Measurements from ENCODE around the gene MAP3K21.

The MAP3K21 gene

DNA sequence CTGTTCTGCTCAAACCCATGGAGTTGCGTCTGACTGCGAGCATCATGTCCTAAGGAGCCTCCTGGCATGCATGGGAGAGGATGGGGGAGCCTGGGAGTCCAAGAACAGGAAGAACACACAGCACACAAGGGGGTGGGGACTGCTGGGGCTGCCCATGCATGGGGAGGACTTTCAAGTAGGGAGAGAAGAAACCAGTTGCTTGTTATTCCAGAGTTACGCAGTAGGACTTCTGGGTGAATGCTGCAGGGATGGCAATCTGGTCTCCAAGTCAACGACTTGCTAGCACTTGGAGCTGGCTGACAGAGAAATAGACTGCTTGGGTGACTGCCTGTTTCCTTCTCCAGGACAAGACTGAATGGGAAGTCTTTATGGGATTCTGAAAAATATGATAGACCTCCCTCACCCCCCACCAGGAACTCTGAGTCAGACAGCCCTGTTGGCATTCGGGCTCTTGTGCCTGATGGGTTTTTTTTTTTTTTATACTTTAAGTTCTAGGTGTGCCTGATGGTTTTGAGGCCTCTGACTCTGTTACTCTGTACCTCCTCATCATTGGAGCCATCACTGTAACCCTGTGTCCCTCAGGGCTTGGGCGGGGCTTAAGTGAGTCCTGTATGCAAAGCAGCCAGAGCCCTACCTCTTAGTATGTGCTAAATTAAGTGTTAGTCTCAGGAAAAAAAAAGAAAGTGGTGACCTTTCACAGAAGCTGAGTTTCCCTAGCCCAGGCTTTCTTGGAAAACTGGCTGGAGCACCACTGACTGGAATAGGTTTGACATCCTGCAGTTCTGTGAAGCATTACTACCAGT is 30.3 kb downstream of the MAP3K21 start:
- Histone ChIP-seq H3K4me3 (ENCODE audit: low read length) (no peak overlapping the region), H3K9me3 (ENCODE audit: control insufficient read depth, insufficient read depth, low read length) (no peaks in the 10 kb centered on the region), H3K27ac (ENCODE audit: low read length) (no peak overlapping the region), H3K4me1 (ENCODE audit: control insufficient read depth, insufficient read depth, low read length) (0 out of 2 replicates have a peak, but pooled peaks cover 2% of the 10 kb centered on the region), H3K27me3 (ENCODE audit: control insufficient read depth, insufficient read depth, low read length) (no peaks in the 10 kb centered on the region), H3K36me3 (ENCODE audit: control insufficient read depth, insufficient read depth, low read length) (no peaks in the 10 kb centered on the region)
- DNase-seq (ENCODE audit: low read depth, low spot score), result no peak
- no CpG with 5 or more reads among the region's 6 CpGs for WGBS (ENCODE audit: insufficient coverage, insufficient read length)

DNA sequence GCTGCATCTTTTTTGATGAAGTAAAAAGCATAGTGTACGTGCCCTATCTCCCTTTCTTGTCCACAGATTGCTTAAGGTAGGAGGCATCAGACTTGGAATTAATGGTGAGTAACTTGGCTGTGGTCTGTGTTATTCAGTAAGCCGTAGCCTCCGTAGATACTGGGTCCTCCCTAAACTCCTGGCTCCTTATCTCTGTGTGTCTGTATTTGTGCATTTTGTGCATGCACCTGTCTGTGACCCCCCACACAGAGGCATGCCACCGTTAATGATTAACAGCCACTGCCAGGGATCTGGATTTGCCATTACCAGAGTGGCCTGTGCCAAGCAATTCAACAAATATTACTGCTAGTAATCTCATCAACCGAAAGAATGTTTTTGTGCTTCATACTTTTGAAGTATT is 31.9 kb downstream of the MAP3K21 start:
- no peak overlapping the region for H3K27ac ChIP-seq (ENCODE audit: low read length)
- H3K9me3 ChIP-seq (ENCODE audit: control insufficient read depth, insufficient read depth, low read length), result no peaks in the 10 kb centered on the region
- no peaks in the 10 kb centered on the region for H3K27me3 ChIP-seq (ENCODE audit: control insufficient read depth, insufficient read depth, low read length)
- no peak for DNase-seq (ENCODE audit: low read depth, low spot score)
- no peaks in the 10 kb centered on the region for H3K36me3 ChIP-seq (ENCODE audit: control insufficient read depth, insufficient read depth, low read length)
- H3K4me3 ChIP-seq (ENCODE audit: low read length), result no peak overlapping the region
- WGBS (ENCODE audit: insufficient coverage, insufficient read length), result no CpG with 5 or more reads among the region's 5 CpGs
- 0 out of 2 replicates have a peak, but pooled peaks cover 2% of the 10 kb centered on the region for H3K4me1 ChIP-seq (ENCODE audit: control insufficient read depth, insufficient read depth, low read length)

DNA sequence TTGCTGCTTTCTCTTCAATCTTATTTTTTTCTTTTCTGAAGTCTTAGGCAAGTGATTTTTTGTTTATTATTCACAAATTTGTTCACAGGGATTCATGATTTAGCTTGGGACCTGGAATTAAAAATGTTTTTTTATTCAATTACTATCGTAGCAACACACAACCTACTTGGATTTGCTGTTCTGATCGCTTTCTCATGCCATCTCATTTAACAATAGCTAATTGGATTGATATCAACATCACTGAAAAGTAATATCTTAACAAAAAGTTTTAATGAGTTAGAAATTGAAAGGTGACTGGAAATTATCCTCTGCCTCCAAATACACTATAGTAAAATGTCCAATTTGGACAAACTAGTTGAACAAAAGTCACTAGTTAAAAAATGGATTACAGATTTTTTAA is 32.4 kb downstream of the MAP3K21 start:
- WGBS (ENCODE audit: insufficient coverage, insufficient read length), result no CpG with 5 or more reads among the region's 2 CpGs
- Histone ChIP-seq H3K9me3 (ENCODE audit: control insufficient read depth, insufficient read depth, low read length) (no peaks in the 10 kb centered on the region), H3K4me1 (ENCODE audit: control insufficient read depth, insufficient read depth, low read length) (0 out of 2 replicates have a peak, but pooled peaks cover 2% of the 10 kb centered on the region)

DNA sequence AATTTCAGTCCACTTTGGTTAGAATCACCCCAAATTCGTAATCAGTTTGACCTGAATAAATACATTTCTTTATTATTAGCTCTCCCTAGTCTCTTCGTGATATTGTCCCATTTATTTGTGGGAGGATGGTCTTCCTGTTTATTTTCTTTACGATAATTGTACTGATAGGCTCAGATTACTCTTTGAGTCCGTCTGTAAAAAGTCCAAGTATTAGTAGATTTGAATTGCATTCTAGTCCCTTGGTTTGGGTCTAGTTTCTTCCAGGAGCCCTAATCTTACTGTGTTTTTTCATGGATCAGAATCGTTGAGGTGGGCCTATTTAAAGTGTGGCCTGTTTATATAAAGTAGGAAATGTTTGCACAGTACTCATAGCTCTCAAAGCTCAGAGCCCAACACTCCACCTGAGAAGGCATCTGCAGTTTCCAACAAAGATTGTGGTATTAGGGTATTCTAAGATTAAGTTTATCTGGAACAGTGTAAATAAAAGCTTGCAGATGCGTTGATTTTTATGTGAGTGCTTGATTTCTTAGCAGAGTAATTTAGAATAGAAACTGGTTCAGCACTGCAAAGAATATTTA is 33.1 kb downstream of the MAP3K21 start:
- Histone ChIP-seq H3K27me3 (ENCODE audit: control insufficient read depth, insufficient read depth, low read length) (no peaks in the 10 kb centered on the region), H3K4me3 (ENCODE audit: low read length) (no peak overlapping the region), H3K9me3 (ENCODE audit: control insufficient read depth, insufficient read depth, low read length) (no peaks in the 10 kb centered on the region), H3K27ac (ENCODE audit: low read length) (no peak overlapping the region), H3K36me3 (ENCODE audit: control insufficient read depth, insufficient read depth, low read length) (no peaks in the 10 kb centered on the region), H3K4me1 (ENCODE audit: control insufficient read depth, insufficient read depth, low read length) (0 out of 2 replicates have a peak, but pooled peaks cover 2% of the 10 kb centered on the region)
- no peak for DNase-seq (ENCODE audit: low read depth, low spot score)
- WGBS (ENCODE audit: insufficient coverage, insufficient read length), result no CpG with 5 or more reads among the region's 6 CpGs

More for the DNA sequence above, 32.4 kb downstream of the MAP3K21 start:
- H3K4me3 ChIP-seq (ENCODE audit: low read length), result no peak overlapping the region
- H3K27ac ChIP-seq (ENCODE audit: low read length), result no peak overlapping the region
- no peaks in the 10 kb centered on the region for H3K36me3 ChIP-seq (ENCODE audit: control insufficient read depth, insufficient read depth, low read length)
- no peaks in the 10 kb centered on the region for H3K27me3 ChIP-seq (ENCODE audit: control insufficient read depth, insufficient read depth, low read length)
- DNase-seq (ENCODE audit: low read depth, low spot score), result no peak

DNA sequence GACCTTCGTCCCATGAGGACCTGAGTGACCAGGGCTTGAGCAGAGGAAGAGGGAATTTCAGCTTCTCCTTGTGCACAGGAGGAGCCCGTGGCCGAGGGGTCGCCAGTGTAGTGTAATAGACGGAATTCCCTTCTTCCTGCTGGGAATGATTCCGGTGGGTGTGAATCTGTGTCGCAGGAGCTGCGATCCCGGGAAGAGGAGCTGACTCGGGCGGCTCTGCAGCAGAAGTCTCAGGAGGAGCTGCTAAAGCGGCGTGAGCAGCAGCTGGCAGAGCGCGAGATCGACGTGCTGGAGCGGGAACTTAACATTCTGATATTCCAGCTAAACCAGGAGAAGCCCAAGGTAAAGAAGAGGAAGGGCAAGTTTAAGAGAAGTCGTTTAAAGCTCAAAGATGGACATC is 34.4 kb downstream of the MAP3K21 start:
- WGBS (ENCODE audit: insufficient coverage, insufficient read length), result no CpG with 5 or more reads among the region's 19 CpGs
- Histone ChIP-seq H3K9me3 (ENCODE audit: control insufficient read depth, insufficient read depth, low read length) (no peaks in the 10 kb centered on the region), H3K27me3 (ENCODE audit: control insufficient read depth, insufficient read depth, low read length) (no peaks in the 10 kb centered on the region), H3K4me3 (ENCODE audit: low read length) (no peak overlapping the region), H3K27ac (ENCODE audit: low read length) (no peak overlapping the region), H3K36me3 (ENCODE audit: control insufficient read depth, insufficient read depth, low read length) (no peaks in the 10 kb centered on the region), H3K4me1 (ENCODE audit: control insufficient read depth, insufficient read depth, low read length) (0 out of 2 replicates have a peak, but pooled peaks cover 2% of the 10 kb centered on the region)
- DNase-seq (ENCODE audit: low read depth, low spot score), result no peak

DNA sequence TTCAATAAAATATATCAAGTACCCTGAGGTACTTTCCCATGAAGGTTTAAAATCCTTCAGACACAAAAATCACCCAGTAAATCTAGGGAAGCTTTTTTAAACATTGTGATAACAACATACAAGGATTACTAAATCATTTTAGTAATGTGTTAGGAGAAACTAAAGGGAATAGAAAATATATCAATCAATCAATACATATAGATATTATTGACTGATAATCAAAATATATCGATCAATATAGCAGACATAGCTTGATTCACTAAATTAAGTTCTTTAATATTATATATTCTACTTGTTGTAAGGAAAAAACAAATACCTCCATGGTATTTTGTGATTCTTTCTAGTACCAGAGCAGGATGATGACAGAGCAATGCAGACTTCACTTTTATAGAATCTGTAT is 35.2 kb downstream of the MAP3K21 start:
- H3K4me3 ChIP-seq (ENCODE audit: low read length), result no peak overlapping the region
- H3K27ac ChIP-seq (ENCODE audit: low read length), result no peak overlapping the region
- H3K36me3 ChIP-seq (ENCODE audit: control insufficient read depth, insufficient read depth, low read length), result no peaks in the 10 kb centered on the region
- H3K4me1 ChIP-seq (ENCODE audit: control insufficient read depth, insufficient read depth, low read length), result peaks cover 2% of the 10 kb centered on the region; the same call in 1 of the 2 replicates
- H3K27me3 ChIP-seq (ENCODE audit: control insufficient read depth, insufficient read depth, low read length), result no peaks in the 10 kb centered on the region
- no peak for DNase-seq (ENCODE audit: low read depth, low spot score)
- no peaks in the 10 kb centered on the region for H3K9me3 ChIP-seq (ENCODE audit: control insufficient read depth, insufficient read depth, low read length)
- no CpG with 5 or more reads among the region's 1 CpG for WGBS (ENCODE audit: insufficient coverage, insufficient read length)

DNA sequence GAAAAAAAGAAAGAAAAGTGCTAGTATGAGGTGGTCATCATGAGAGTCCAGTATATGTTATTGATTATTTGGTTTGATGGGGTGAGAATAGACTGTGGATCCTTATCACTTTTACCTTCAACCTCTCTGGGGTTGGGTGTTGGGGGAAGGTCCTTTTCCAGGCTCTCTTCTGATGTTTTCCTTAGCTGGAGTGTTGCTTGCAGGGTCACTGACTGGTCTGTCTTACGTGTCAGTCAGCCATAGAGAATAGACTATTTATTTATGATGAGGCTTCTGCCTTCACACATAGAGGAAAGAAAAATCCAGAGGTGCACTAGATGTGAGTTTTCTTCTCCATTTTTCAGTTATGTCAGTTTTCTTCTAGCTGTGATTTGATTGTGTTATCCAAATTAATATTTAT is 36.5 kb downstream of the MAP3K21 start:
- no peak overlapping the region for H3K4me3 ChIP-seq (ENCODE audit: low read length)
- DNase-seq (ENCODE audit: low read depth, low spot score), result no peak
- H3K27me3 ChIP-seq (ENCODE audit: control insufficient read depth, insufficient read depth, low read length), result no peaks in the 10 kb centered on the region
- no peaks in the 10 kb centered on the region for H3K9me3 ChIP-seq (ENCODE audit: control insufficient read depth, insufficient read depth, low read length)
- H3K27ac ChIP-seq (ENCODE audit: low read length), result no peak overlapping the region
- H3K4me1 ChIP-seq (ENCODE audit: control insufficient read depth, insufficient read depth, low read length), result peaks cover 4% of the 10 kb centered on the region; the same call in 1 of the 2 replicates
- no peaks in the 10 kb centered on the region for H3K36me3 ChIP-seq (ENCODE audit: control insufficient read depth, insufficient read depth, low read length)
- no CpG with 5 or more reads among the region's 1 CpG for WGBS (ENCODE audit: insufficient coverage, insufficient read length)

DNA sequence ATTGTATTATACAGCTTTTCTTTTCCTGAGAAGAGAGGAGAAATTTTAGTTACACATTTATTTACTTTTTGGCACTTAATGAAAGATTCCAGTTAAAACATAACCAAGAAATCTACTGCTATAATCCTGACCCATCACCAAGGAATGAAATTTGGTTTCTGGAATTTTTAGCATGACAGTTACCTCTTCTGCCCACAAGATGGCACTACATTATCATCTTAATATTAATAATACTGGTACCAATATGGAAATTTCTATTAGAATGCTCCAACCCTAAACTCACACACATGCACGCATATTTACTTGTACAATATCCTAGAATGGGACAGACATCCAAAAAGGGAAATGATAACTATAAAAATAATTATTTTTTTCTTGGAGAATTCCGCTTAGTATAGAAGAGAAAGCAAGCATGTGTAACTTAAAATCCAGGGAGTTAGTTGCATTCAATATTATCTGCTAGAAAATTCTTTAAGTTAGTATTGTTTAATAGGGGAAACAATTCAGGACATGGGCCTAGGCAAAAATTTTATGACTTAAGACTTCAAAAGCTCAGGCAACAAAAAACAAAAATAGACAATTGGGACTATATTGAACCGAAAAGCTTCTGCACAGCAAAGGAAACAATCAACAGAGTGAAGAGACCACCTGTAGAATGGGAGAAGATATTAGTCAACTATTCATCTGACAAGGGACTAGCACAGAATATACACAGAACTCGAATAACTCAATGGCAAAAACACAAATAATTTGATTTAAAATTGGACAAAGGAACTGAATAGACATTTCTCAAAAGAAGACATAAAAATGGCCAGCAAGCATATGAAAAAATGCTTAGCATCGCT is 37.4 kb downstream of the MAP3K21 start:
- no peak for DNase-seq (ENCODE audit: low read depth, low spot score)
- WGBS (ENCODE audit: insufficient coverage, insufficient read length), result no CpG with 5 or more reads among the region's 5 CpGs
- no peak overlapping the region for H3K4me3 ChIP-seq (ENCODE audit: low read length)
- no peaks in the 10 kb centered on the region for H3K9me3 ChIP-seq (ENCODE audit: control insufficient read depth, insufficient read depth, low read length)
- no peak overlapping the region for H3K27ac ChIP-seq (ENCODE audit: low read length)
- H3K36me3 ChIP-seq (ENCODE audit: control insufficient read depth, insufficient read depth, low read length), result no peaks in the 10 kb centered on the region
- H3K4me1 ChIP-seq (ENCODE audit: control insufficient read depth, insufficient read depth, low read length), result peaks cover 4% of the 10 kb centered on the region; the same call in 1 of the 2 replicates
- no peaks in the 10 kb centered on the region for H3K27me3 ChIP-seq (ENCODE audit: control insufficient read depth, insufficient read depth, low read length)

DNA sequence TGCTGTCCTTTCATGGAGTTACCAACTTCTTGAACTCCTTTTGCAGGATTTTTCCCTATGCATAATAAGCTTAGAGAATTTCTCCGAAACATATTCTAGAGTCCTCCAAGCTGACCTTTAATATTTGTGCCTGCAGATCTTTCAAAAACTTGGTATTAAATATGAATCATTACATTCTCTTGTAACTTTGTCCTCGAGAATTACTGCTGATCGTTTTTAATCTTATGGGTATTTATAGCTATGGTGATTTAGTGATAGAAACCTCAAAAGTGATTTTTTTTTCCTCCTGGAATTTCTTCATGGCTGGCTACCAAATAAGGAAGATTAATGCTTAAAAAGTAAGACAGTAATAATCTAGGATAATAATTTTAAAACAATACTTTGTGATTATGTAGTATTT is 39.1 kb downstream of the MAP3K21 start:
- DNase-seq (ENCODE audit: low read depth, low spot score), result no peak
- no peaks in the 10 kb centered on the region for H3K9me3 ChIP-seq (ENCODE audit: control insufficient read depth, insufficient read depth, low read length)
- H3K4me3 ChIP-seq (ENCODE audit: low read length), result no peak overlapping the region
- no peaks in the 10 kb centered on the region for H3K36me3 ChIP-seq (ENCODE audit: control insufficient read depth, insufficient read depth, low read length)
- no peaks in the 10 kb centered on the region for H3K27me3 ChIP-seq (ENCODE audit: control insufficient read depth, insufficient read depth, low read length)
- no peak overlapping the region for H3K27ac ChIP-seq (ENCODE audit: low read length)
- no CpG with 5 or more reads among the region's 3 CpGs for WGBS (ENCODE audit: insufficient coverage, insufficient read length)
- peaks cover 4% of the 10 kb centered on the region; the same call in 1 of the 2 replicates for H3K4me1 ChIP-seq (ENCODE audit: control insufficient read depth, insufficient read depth, low read length)
